Sigmoid colon (tissue), 7 donors: ENCODE measurements around the gene ABHD13. TPM values are rescaled to one million over a fixed set of nuclear protein-coding genes. Genes with fewer than 3 reads are reported as not detected.

ENCODE experiments used
- DNase-seq: peaks from one replicate; pipeline ENCODE4 v3.0.0-alpha.2; 2019
- H3K27ac ChIP-seq, 4 donors: fragments of 200-600 bp; sonication (generic); one replicate each; pipeline ENCODE4 v1.5.1; 2016 to 2019; ENCODE audit warnings: mild to moderate bottlenecking in 1 of 4
- H3K27me3 ChIP-seq, 3 donors: fragments of 200-600 bp; sonication (generic); one replicate each; pipeline ENCODE4 v1.5.1; 2019; ENCODE audit warnings: mild to moderate bottlenecking in 1 of 3
- H3K36me3 ChIP-seq, 4 donors: fragments of 200-600 bp; sonication (generic); one replicate each; pipeline ENCODE4 v1.5.1; 2016 to 2019
- H3K4me1 ChIP-seq, 4 donors: fragments of 200-600 bp; sonication (generic); one replicate each; pipeline ENCODE4 v1.5.1; 2017 to 2019
- H3K4me3 ChIP-seq, 4 donors: fragments of 200-600 bp; sonication (generic); one replicate each; pipeline ENCODE4 v1.5.1; 2017 to 2019; ENCODE audit warnings: mild to moderate bottlenecking in 2 of 4, moderate library complexity in 1 of 4
- H3K9me3 ChIP-seq, 4 donors: fragments of 200-600 bp in 3 of 4; sonication (generic) in 3 of 4; one replicate each; pipeline versions ENCODE4 v1.5.1 to v1.6.1; 2013 to 2019
- EP300 ChIP-seq, 4 donors: sonication (generic); formaldehyde crosslinking; IDR thresholded peaks; one replicate each; pipeline ENCODE4 v1.6.1; 2017; ENCODE audit warnings: antibody characterized with exemption in 4 of 4
- POLR2A ChIP-seq, 2 donors: fragments of 450-650 bp; IDR thresholded peaks; one replicate each; pipeline ENCODE4 v1.6.1; 2016; ENCODE audit warnings: antibody characterized with exemption in 2 of 2, mild to moderate bottlenecking in 2 of 2, moderate library complexity in 2 of 2
- POLR2AphosphoS5 ChIP-seq, 4 donors: sonication (generic); formaldehyde crosslinking; IDR thresholded peaks; one replicate each; pipeline ENCODE4 v1.6.1; 2017; ENCODE audit warnings: antibody characterized with exemption in 4 of 4
- WGBS, 2 donors: extraction: QIAGEN DNeasy Blood & Tissue Kit; methylation state at CpG; one replicate each; pipeline ENCODE4 v1.1.7; 2013; 5-methylcytosine and 5-hydroxymethylcytosine counted together
- intact Hi-C: fragments of 100-400 bp; cut with DNase I; formaldehyde crosslinking; loops from one replicate; pipeline ENCODE4 v1.15.1; 2023
- polyA plus RNA-seq, 3 donors: library from polyadenylated mRNA; stranded (reverse); fragments of 200-250 nt; gene quantifications; one replicate each; pipeline ENCODE4 v1.2.3, GENCODE V29; 2013
- total RNA-seq, 4 donors: library from RNA; depleted of rRNA; stranded (reverse); fragments of >200 nt; gene quantifications; one replicate each; pipeline ENCODE4 v1.1.0, GENCODE V29; 2016
- TF ChIP-seq, protein P1 (sequence below), 4 experiments: fragments of 450-650 bp in 3 of 4; fragments of 200-600 bp in 1 of 4; IDR thresholded peaks; one replicate each; pipeline ENCODE4 v1.5.1; 2016 to 2019; ENCODE audit warnings: antibody characterized with exemption in 4 of 4, mild to moderate bottlenecking in 3 of 4, moderate library complexity in 2 of 4
- donor health status: healthy with polysubstance abuse.
- donor health status: Bipolar disorder and iron deficiency.
- donor health status: healthy.

The ABHD13 gene
- total and polyA plus RNA-seq, 7 donors: 4.2 to 15.7 (median 13.0) TPM

DNA sequence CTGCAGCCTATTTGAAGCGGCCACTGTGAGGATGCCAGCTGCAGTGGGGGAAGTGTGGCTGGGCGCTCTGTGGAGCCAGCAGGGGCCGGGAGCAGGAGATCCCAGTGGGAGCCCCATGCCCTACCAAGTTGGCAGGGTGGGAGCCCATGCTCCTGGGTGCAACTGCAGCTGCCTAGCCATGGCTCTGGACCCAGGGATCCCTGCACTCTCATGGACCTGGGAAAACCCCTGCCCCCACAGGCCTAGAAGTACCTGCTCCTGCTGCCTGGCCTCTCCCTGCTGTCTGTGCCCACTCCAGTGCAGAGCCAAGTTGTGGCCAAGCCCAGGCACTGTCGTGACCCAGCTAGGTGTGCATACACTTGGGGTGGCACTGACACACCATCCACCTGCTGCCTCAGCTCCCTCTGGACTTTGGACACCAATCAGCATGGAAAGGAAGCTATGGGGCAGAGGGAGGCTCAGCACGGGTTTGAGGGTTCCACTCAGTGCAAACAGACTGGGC lies 23.7 kb upstream of the ABHD13 start:
- DNase-seq: no peak
- no peaks in the 10 kb centered on the region for H3K27me3 ChIP-seq
- H3K27ac ChIP-seq: no peak overlapping the region
- no peaks in the 10 kb centered on the region for H3K36me3 ChIP-seq
- intact Hi-C loops: no loop called here
- no peak overlapping the region for H3K4me3 ChIP-seq
- TF ChIP-seq, protein P1, sequence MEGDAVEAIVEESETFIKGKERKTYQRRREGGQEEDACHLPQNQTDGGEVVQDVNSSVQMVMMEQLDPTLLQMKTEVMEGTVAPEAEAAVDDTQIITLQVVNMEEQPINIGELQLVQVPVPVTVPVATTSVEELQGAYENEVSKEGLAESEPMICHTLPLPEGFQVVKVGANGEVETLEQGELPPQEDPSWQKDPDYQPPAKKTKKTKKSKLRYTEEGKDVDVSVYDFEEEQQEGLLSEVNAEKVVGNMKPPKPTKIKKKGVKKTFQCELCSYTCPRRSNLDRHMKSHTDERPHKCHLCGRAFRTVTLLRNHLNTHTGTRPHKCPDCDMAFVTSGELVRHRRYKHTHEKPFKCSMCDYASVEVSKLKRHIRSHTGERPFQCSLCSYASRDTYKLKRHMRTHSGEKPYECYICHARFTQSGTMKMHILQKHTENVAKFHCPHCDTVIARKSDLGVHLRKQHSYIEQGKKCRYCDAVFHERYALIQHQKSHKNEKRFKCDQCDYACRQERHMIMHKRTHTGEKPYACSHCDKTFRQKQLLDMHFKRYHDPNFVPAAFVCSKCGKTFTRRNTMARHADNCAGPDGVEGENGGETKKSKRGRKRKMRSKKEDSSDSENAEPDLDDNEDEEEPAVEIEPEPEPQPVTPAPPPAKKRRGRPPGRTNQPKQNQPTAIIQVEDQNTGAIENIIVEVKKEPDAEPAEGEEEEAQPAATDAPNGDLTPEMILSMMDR (IDR thresholded peaks at IDR 0.05): no peak
- TF ChIP-seq EP300 (IDR thresholded peaks at IDR 0.05) (no peak), POLR2A (IDR thresholded peaks at IDR 0.05) (no peak), POLR2AphosphoS5 (IDR thresholded peaks at IDR 0.05) (no peak)
- H3K4me1 ChIP-seq: no peaks in the 10 kb centered on the region
- no peaks in the 10 kb centered on the region for H3K9me3 ChIP-seq
- WGBS, 2 donors: 83 to 88% methylated on average over 5 of the region's 5 CpGs

DNA sequence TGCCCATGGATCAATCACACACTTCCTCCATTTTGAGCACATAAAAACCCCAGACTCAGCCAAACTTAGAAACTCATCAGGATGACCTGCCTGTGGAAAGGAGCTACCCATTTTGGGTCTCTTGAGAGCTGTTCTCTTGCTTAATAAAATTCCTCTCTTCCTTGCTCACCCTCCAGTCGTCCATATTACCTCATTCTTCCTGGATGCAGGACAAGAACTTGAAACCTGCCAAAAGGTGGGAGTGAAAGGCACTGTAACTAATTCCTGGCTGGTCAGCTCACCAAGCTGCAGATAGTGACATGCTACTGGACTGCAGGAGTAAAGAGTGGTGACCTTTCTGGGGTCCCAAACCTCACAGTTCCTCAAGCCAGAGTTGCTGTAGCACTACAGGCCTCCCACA lies 23.0 kb upstream of the ABHD13 start:
- WGBS, 2 donors: 57 to 69% methylated on average over 1 of the region's 1 CpG
- no peaks in the 10 kb centered on the region for H3K36me3 ChIP-seq
- H3K4me1 ChIP-seq: no peaks in the 10 kb centered on the region
- TF ChIP-seq, protein P1 (IDR thresholded peaks at IDR 0.05): no peak
- no peaks in the 10 kb centered on the region for H3K9me3 ChIP-seq
- no peak overlapping the region for H3K27ac ChIP-seq
- DNase-seq: no peak
- no peaks in the 10 kb centered on the region for H3K27me3 ChIP-seq
- H3K4me3 ChIP-seq: no peak overlapping the region
- intact Hi-C loops: no loop called here

DNA sequence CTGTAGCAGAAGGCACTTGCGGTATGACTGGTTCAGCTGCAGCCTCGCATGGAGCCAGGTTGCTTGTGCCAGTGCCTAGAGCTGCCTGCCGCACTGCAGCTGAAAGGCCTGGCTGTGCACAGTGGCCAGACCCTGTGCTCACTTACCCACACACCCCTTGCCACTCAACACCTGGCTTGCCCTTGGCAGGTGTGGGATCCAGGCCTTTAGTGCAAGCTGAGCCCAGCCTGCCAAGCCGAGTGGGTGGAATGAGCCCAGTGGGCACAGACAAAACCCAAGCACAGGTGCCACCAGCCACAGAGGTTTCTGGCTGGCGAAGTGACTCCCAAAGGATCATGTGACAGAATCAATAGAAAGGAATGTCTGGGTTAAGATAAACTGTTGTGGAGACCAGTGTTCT lies 22.3 kb upstream of the ABHD13 start:
- TF ChIP-seq POLR2AphosphoS5 (IDR thresholded peaks at IDR 0.05) (no peak), POLR2A (IDR thresholded peaks at IDR 0.05) (no peak), EP300 (IDR thresholded peaks at IDR 0.05) (no peak)
- TF ChIP-seq, protein P1 (IDR thresholded peaks at IDR 0.05): no peak
- H3K9me3 ChIP-seq: no peaks in the 10 kb centered on the region
- H3K4me1 ChIP-seq: no peaks in the 10 kb centered on the region
- no peak overlapping the region for H3K27ac ChIP-seq
- 94 to 95% methylated on average over 5 of the region's 5 CpGs for WGBS, 2 donors
- no peak for DNase-seq
- H3K27me3 ChIP-seq: no peaks in the 10 kb centered on the region
- no peak overlapping the region for H3K4me3 ChIP-seq
- intact Hi-C loops: no loop called here
- H3K36me3 ChIP-seq: no peaks in the 10 kb centered on the region

DNA sequence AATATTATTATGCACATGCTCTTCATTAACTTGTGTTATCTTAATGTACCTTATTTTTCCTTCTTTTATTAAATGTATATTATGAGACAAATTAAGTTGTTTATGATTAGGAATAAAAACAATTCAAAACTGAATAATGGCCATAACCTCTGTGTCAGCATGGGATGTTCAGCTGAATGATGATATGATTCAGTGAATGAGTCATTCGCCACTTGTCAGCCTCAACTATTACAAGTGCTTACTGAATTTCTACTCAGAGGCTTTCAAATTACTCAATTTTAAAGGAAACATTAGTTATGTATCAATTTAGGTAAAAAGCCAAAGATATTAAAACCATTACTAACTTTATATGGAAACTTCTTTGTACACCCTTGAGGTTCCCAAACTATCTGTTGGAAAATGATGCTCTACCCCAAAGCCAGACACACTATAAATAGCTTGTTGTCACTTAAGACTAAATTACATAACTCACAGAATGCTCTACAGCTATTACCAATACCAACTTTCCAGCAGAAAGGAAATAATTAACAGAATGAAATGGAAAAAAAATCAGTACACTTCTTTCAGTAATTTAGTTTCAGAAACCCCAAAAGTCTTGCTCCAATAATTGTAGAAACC lies 17.3 kb upstream of the ABHD13 start:
- Histone ChIP-seq H3K27me3 (no peaks in the 10 kb centered on the region), H3K4me3 (no peak overlapping the region), H3K27ac (no peak overlapping the region), H3K9me3 (no peaks in the 10 kb centered on the region), H3K36me3 (no peaks in the 10 kb centered on the region), H3K4me1 (no peaks in the 10 kb centered on the region)
- TF ChIP-seq, protein P1 (IDR thresholded peaks at IDR 0.05): no peak
- intact Hi-C loops: no loop called here
- no peak for DNase-seq
- WGBS, 2 donors: 82 to 88% methylated on average over 1 of the region's 1 CpG

DNA sequence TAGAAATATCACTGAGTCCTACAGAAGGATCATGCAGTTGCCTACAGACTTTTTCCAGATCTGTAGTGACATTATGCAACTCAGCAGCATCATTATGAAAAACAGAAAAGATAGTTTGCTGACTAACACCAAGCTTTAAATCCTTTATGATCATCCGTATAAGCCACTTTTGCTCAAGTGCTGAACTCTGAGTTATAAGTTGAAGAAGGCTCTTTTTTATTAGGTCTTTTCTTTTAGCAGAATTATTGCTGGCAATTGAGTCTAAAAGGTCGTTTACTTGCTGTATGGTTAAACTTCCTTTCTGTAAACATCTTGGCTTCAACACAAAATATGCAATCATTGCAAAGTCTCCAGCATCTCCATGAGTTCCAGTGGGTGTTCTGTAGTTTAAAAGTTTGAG lies 7.6 kb upstream of the ABHD13 start:
- H3K9me3 ChIP-seq: no peaks in the 10 kb centered on the region
- no peaks in the 10 kb centered on the region for H3K27me3 ChIP-seq
- no peak for TF ChIP-seq POLR2AphosphoS5 (IDR thresholded peaks at IDR 0.05)
- TF ChIP-seq POLR2A (IDR thresholded peaks at IDR 0.05): no peak
- no peak for TF ChIP-seq EP300 (IDR thresholded peaks at IDR 0.05)
- TF ChIP-seq, protein P1 (IDR thresholded peaks at IDR 0.05): no peak
- no peak overlapping the region for H3K27ac ChIP-seq
- intact Hi-C loops: no loop called here
- peaks cover 0 to 13% (median 8%) of the 10 kb centered on the region in 4 donors for H3K4me1 ChIP-seq
- H3K4me3 ChIP-seq: no peak overlapping the region
- WGBS, 2 donors: 47 to 74% methylated on average over 2 of the region's 2 CpGs
- H3K36me3 ChIP-seq: peaks cover 0 to 26% (median 11%) of the 10 kb centered on the region in 4 donors
- DNase-seq: no peak
